SK-N-SH (cell line): ENCODE measurements around the gene VPS9D1.

Experiments used
- CHD2 ChIP-seq: fragments of 150-350 bp; IDR thresholded peaks from 2 replicates; pipeline ENCODE4 v1.6.1; 2018; ENCODE audit warnings: low read length; ENCODE audit not compliant: partially characterized antibody
- CTCF ChIP-seq: fragments of 200-600 bp; sonication (generic); IDR thresholded peaks from 2 replicates; pipeline ENCODE4 v1.6.1; 2017; ENCODE audit warnings: antibody characterized with exemption, mild to moderate bottlenecking, moderate library complexity
- EZH2phosphoT487 ChIP-seq: fragments of 200-600 bp; sonication (generic); IDR thresholded peaks from 2 replicates; pipeline ENCODE4 v1.6.1; 2017; ENCODE audit warnings: low read depth, mixed run types, mild to moderate bottlenecking, antibody characterized with exemption, moderate library complexity, borderline replicate concordance
- GABPA ChIP-seq: IDR thresholded peaks from 2 replicates; pipeline ENCODE4 v1.4.0; 2012; ENCODE audit warnings: low read depth, mild to moderate bottlenecking
- JUND ChIP-seq: IDR thresholded peaks from 2 replicates; pipeline ENCODE4 v1.4.0; 2012
- MEF2A ChIP-seq: IDR thresholded peaks from 2 replicates; pipeline ENCODE4 v1.4.0; 2012; ENCODE audit warnings: low read depth, borderline replicate concordance
- POLR2AphosphoS5 ChIP-seq: IDR thresholded peaks from 2 replicates; pipeline ENCODE4 v1.6.1; 2012; ENCODE audit warnings: low read depth, low read length
- TCF12 ChIP-seq: IDR thresholded peaks from 2 replicates; pipeline ENCODE4 v1.4.0; 2012
- USF1 ChIP-seq: IDR thresholded peaks from 2 replicates; pipeline ENCODE4 v1.4.0; 2012; ENCODE audit warnings: low read depth, borderline replicate concordance
- ZBTB33 ChIP-seq: IDR thresholded peaks from 2 replicates; pipeline ENCODE4 v1.4.0; 2012; ENCODE audit warnings: low read depth, borderline replicate concordance

GRCh38 chr16:89691231-89691985 is 29.3 kb downstream of the VPS9D1 start:
- TF ChIP-seq CTCF (no peak), USF1 (no peak), CHD2 (no peak), EZH2phosphoT487 (no peak), ZBTB33 (no peak), POLR2AphosphoS5 (no peak), TCF12 (no peak), GABPA (no peak), MEF2A (no peak), JUND (no peak)
